Lower leg skin (tissue), 3 donors: ENCODE measurements around the gene RAD18.

Experiments used
- POLR2A ChIP-seq, 2 donors: fragments of 450-650 bp; IDR thresholded peaks; one replicate each; pipeline ENCODE4 v1.6.1; 2016 to 2017; ENCODE audit warnings: antibody characterized with exemption in 2 of 2, mild to moderate bottlenecking in 1 of 2, moderate library complexity in 1 of 2
- TF ChIP-seq, protein P1 (sequence below), 3 donors: fragments of 450-650 bp; IDR thresholded peaks; one replicate each; pipeline ENCODE4 v1.5.1; 2016; ENCODE audit warnings: antibody characterized with exemption in 3 of 3, mild to moderate bottlenecking in 3 of 3, moderate library complexity in 2 of 3

DNA sequence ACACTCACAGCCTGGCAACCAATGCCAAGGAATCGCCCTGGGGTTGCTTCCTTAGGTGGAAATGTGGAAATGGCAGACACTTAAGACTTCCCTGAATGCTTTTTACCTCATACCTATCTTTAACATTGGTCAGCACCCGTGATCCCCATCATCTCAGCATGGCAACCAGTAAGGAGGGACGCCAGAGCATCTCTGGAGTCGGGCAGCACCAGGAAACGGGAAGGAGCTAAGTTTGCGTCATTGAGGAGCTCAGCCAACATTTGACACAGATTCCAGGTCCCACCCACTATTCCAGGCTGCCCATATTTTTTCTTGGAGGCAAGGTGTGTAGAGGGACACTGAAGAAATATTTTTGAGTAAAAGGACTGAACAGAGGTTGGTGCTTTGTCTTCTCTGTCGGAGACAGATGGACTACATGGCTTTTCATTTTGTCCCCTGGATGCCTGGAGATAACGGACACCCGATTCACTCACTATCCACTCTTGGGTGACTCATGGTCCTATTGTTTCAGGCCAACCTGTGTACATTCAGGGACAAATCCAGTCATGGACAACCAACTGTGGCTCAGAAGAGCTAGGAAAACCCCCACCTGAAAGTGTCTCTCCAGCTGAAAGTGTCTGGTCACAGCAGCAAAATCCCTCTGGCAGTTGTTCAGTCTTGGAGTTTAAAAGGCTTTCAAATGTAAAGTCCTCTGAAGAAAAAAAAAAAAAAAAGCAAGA is 123.5 kb downstream of the RAD18 start:
- no peak for TF ChIP-seq POLR2A (IDR thresholded peaks at IDR 0.05)
- TF ChIP-seq, protein P1, sequence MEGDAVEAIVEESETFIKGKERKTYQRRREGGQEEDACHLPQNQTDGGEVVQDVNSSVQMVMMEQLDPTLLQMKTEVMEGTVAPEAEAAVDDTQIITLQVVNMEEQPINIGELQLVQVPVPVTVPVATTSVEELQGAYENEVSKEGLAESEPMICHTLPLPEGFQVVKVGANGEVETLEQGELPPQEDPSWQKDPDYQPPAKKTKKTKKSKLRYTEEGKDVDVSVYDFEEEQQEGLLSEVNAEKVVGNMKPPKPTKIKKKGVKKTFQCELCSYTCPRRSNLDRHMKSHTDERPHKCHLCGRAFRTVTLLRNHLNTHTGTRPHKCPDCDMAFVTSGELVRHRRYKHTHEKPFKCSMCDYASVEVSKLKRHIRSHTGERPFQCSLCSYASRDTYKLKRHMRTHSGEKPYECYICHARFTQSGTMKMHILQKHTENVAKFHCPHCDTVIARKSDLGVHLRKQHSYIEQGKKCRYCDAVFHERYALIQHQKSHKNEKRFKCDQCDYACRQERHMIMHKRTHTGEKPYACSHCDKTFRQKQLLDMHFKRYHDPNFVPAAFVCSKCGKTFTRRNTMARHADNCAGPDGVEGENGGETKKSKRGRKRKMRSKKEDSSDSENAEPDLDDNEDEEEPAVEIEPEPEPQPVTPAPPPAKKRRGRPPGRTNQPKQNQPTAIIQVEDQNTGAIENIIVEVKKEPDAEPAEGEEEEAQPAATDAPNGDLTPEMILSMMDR (IDR thresholded peaks at IDR 0.05), result no peak
